Stimulated activated naive B cell treated with anti-CD40 and anti-IgM and Interleukin-4, amounts not matched to agents 10 μg/mL and 1 μg/mL and 100 μg/mL, for 72 hours (primary cell): ENCODE data around the gene FUCA2.
"Not testable (repeated sequence)": the region's sequence is repeated elsewhere in the genome, so short reads cannot be mapped to it uniquely, and the experiment has no call there.

Experiments used
- ATAC-seq, 2 donors: fragments of 150-1000 bp; cut with Tn5 transposase; replicated peaks; 2 replicates each; pipeline ENCODE4 v1.10.0; 2021; ENCODE audit warnings: moderate library complexity in 1 of 2
- DNase-seq: peaks from one replicate; pipeline ENCODE4 v3.0.0; 2021
- H3K27ac Mint-ChIP-seq: one replicate; pipeline ENCODE4 v1.8.0; 2022; ENCODE audit warnings: mild to moderate bottlenecking, mixed read lengths
- H3K27me3 Mint-ChIP-seq, 2 donors: one replicate each; pipeline ENCODE4 v1.8.0; 2022; ENCODE audit warnings: mixed read lengths in 2 of 2
- H3K36me3 Mint-ChIP-seq, 2 donors: one replicate each; pipeline ENCODE4 v1.8.0; 2022; ENCODE audit warnings: mixed read lengths in 2 of 2, mild to moderate bottlenecking in 1 of 2
- H3K4me1 Mint-ChIP-seq, 2 donors: one replicate each; pipeline ENCODE4 v1.8.0; 2022; ENCODE audit warnings: mixed read lengths in 2 of 2, mild to moderate bottlenecking in 1 of 2
- H3K4me3 Mint-ChIP-seq, 2 donors: one replicate each; pipeline ENCODE4 v1.8.0; 2022; ENCODE audit warnings: mild to moderate bottlenecking in 2 of 2, mixed read lengths in 2 of 2, moderate library complexity in 1 of 2
- H3K9me3 Mint-ChIP-seq, 2 donors: one replicate each; pipeline ENCODE4 v1.8.0; 2022; ENCODE audit warnings: mixed read lengths in 2 of 2, mild to moderate bottlenecking in 1 of 2

Gene FUCA2

GRCh38 chr6:143450453-143451371, 60.8 kb downstream of the FUCA2 start, which contains the start of the genes ADAT2 and PEX3:
TSS of gene ADAT2 (minus strand) at chr6:143450695. CDS start at chr6:143450658, 37 bp downstream.
TSS of gene PEX3 (plus strand) at chr6:143450805. CDS start at chr6:143451043, 238 bp downstream.
- H3K9me3 Mint-ChIP-seq = no peaks in the 10 kb centered on the region
- H3K36me3 Mint-ChIP-seq = peaks cover 8 to 12% of the 10 kb centered on the region in 2 donors
- ATAC-seq (peak; percentile 98), DNase-seq (peak; percentile 95)
- H3K4me1 Mint-ChIP-seq = peaks cover 17 to 38% of the 10 kb centered on the region in 2 donors
- peak within 1 kb of the TSS; percentile 99 for H3K27ac Mint-ChIP-seq
- H3K4me3 Mint-ChIP-seq = peak within 1 kb of the TSS; percentile 92 to 99
- no peaks in the 10 kb centered on the region for H3K27me3 Mint-ChIP-seq

GRCh38 chr6:143449714-143450452, 61.6 kb downstream of the FUCA2 start:
- Mint-ChIP-seq H3K27me3 (no peaks in the 10 kb centered on the region), H3K36me3 (peaks cover 6 to 11% of the 10 kb centered on the region in 2 donors), H3K9me3 (no peaks in the 10 kb centered on the region), H3K4me1 (peaks cover 15 to 33% of the 10 kb centered on the region in 2 donors), H3K4me3 (peak overlapping the region; percentile 92 to 99), H3K27ac (peak overlapping the region; percentile 99)
- ATAC-seq = peak; percentile 4 to 14
- DNase-seq = peak; percentile 12

GRCh38 chr6:143449082-143449713, 62.3 kb downstream of the FUCA2 start:
- H3K27me3 Mint-ChIP-seq = no peaks in the 10 kb centered on the region
- DNase-seq (no peak), ATAC-seq (no peak)
- H3K36me3 Mint-ChIP-seq = peaks cover 6 to 10% of the 10 kb centered on the region in 2 donors
- H3K27ac Mint-ChIP-seq = peak overlapping the region; percentile 99
- H3K4me1 Mint-ChIP-seq = peaks cover 15 to 26% of the 10 kb centered on the region in 2 donors
- peak overlapping the region; percentile 92 to 99 for H3K4me3 Mint-ChIP-seq
- H3K9me3 Mint-ChIP-seq = no peaks in the 10 kb centered on the region

- H3K4me1 Mint-ChIP-seq = peaks cover 11 to 25% of the 10 kb centered on the region in 2 donors
- H3K27ac Mint-ChIP-seq, ATAC-seq, H3K4me3 Mint-ChIP-seq, H3K27me3 Mint-ChIP-seq, DNase-seq, H3K9me3 Mint-ChIP-seq: not testable (repeated sequence)
- peaks cover 14 to 19% of the 10 kb centered on the region in 2 donors for H3K36me3 Mint-ChIP-seq
Observed at GRCh38 chr6:143447865-143448264, 63.7 kb downstream of the FUCA2 start.
